GM12878 (cell line): Measurements from ENCODE around the gene BCAT1. TPM values are rescaled to one million over a fixed set of nuclear protein-coding genes. Genes with fewer than 3 reads are reported as not detected.

Experiments used
- ATAC-seq: fragments of 200-7000 bp; cut with Tn5 transposase; 3 replicates; pipeline ENCODE4 v1.9.1; 2020; ENCODE audit warnings: mild to moderate bottlenecking, moderate library complexity
- BruUV-seq: library from RNA; stranded (reverse); fragments of 400-500 nt; replicated peaks from 2 replicates; lab custom pipeline; 2021; lab: Mats Ljungman, UMichigan
- CTCF ChIA-PET: fragments of 300-600 bp; sonication (Branson Sonifier 250); formaldehyde crosslinking; extraction: SDS; loops from one replicate; lab custom pipeline; 2021; ENCODE audit warnings: inconsistent platforms; lab: Yijun Ruan, JAX
- POLR2A ChIA-PET: fragments of 350-600 bp; formaldehyde crosslinking; extraction: SDS; loops from one replicate; lab custom pipeline; 2021; ENCODE audit warnings: inconsistent platforms; lab: Charles Lee
- RAD21 ChIA-PET: fragments of 300-600 bp; sonication (Branson Sonifier 250); formaldehyde crosslinking; loops from one replicate; lab custom pipeline; 2023; ENCODE audit warnings: antibody characterized with exemption; ENCODE audit not compliant: unreplicated experiment; lab: Charles Lee
- SMC1A ChIA-PET: fragments of 300-600 bp; sonication (Branson Sonifier 250); formaldehyde crosslinking; loops from one replicate; lab custom pipeline; 2023; ENCODE audit not compliant: unreplicated experiment, uncharacterized antibody; lab: Charles Lee
- DNase-seq: peaks from one replicate; pipeline ENCODE4 v3.0.0-alpha.2; 2011; ENCODE audit warnings: low read depth, low spot score
- FAIRE-seq: peaks from 3 replicates; lab custom pipeline; 2011; peaks lifted over from hg19 to GRCh38; lab: Jason Lieb, UNC
- H2AFZ ChIP-seq: 2 replicates; pipeline ENCODE4 v1.6.0; 2011; ENCODE audit warnings: low read depth, low read length, control low read depth; ENCODE audit not compliant: control insufficient read depth
- H3K27ac ChIP-seq: 2 replicates; pipeline ENCODE4 v1.5.1; 2011; ENCODE audit warnings: control low read depth; ENCODE audit not compliant: control insufficient read depth, insufficient read depth
- H3K27me3 ChIP-seq, 2 experiments: replicated peaks in 1 of 2; 2 replicates each; pipeline versions ENCODE4 v1.6.0 to v1.6.1; 2011; ENCODE audit warnings: low read length in 1 of 2; ENCODE audit not compliant: control insufficient read depth in 2 of 2, insufficient read depth in 2 of 2
- H3K36me3 ChIP-seq, 2 experiments: 2 replicates each; pipeline ENCODE4 v1.5.1; 2011; ENCODE audit warnings: low read length in 1 of 2; ENCODE audit not compliant: control insufficient read depth in 2 of 2, insufficient read depth in 2 of 2
- H3K4me1 ChIP-seq: 2 replicates; pipeline ENCODE4 v1.6.1; 2011; ENCODE audit warnings: mild to moderate bottlenecking, low read length, moderate library complexity, mixed read lengths; ENCODE audit not compliant: control insufficient read depth, insufficient read depth
- H3K4me2 ChIP-seq: 2 replicates; pipeline ENCODE4 v1.6.0; 2011; ENCODE audit warnings: control low read depth; ENCODE audit not compliant: control insufficient read depth, insufficient read depth
- H3K4me3 ChIP-seq: fragments of 200-600 bp; sonication (generic); 2 replicates; pipeline ENCODE4 v1.5.1; 2016
- H3K79me2 ChIP-seq: 2 replicates; pipeline ENCODE4 v1.6.0; 2011; ENCODE audit warnings: low read length; ENCODE audit not compliant: control insufficient read depth, insufficient read depth
- H3K9ac ChIP-seq: 2 replicates; pipeline ENCODE4 v1.8.0; 2011; ENCODE audit warnings: low read length, control low read depth, mixed read lengths; ENCODE audit not compliant: control insufficient read depth, insufficient read depth
- H3K9me3 ChIP-seq: replicated peaks from 3 replicates; pipeline ENCODE4 v1.5.1; 2011; ENCODE audit warnings: mild to moderate bottlenecking, low read length; ENCODE audit not compliant: control insufficient read depth, insufficient read depth
- H4K20me1 ChIP-seq: 2 replicates; pipeline ENCODE4 v1.6.0; 2011; ENCODE audit not compliant: control insufficient read depth, insufficient read depth
- ATF2 ChIP-seq: IDR thresholded peaks from 2 replicates; pipeline ENCODE4 v1.6.1; 2012; ENCODE audit warnings: low read length, inconsistent platforms
- BMI1 ChIP-seq: fragments of 450-650 bp; IDR thresholded peaks from 2 replicates; pipeline ENCODE4 v1.6.1; 2016; ENCODE audit warnings: mild to moderate bottlenecking, moderate library complexity, borderline replicate concordance
- CREM ChIP-seq: IDR thresholded peaks from 2 replicates; pipeline ENCODE4 v1.6.1; 2014; ENCODE audit warnings: antibody characterized with exemption, low read depth
- CTCF ChIP-seq, 3 experiments: IDR thresholded peaks in 2 of 3; conservative IDR thresholded peaks in 1 of 3; 2 replicates each; pipeline ENCODE4 v1.5.1; 2011; ENCODE audit warnings: low read depth in 3 of 3, low read length in 3 of 3, mild to moderate bottlenecking in 3 of 3, control low read depth in 2 of 3, moderate library complexity in 2 of 3, inconsistent platforms in 1 of 3, mixed read lengths in 1 of 3; ENCODE audit not compliant: control insufficient read depth in 2 of 3, insufficient read depth in 1 of 3; ENCODE audit errors: extremely low read depth in 1 of 3
- EED ChIP-seq: sonication (generic); IDR thresholded peaks from 2 replicates; pipeline ENCODE4 v1.6.1; 2016; ENCODE audit warnings: antibody characterized with exemption, low read depth
- EP300 ChIP-seq, 2 experiments: fragments of 150-350 bp in 1 of 2; IDR thresholded peaks; 2 replicates each; pipeline ENCODE4 v1.6.1; 2011 to 2012; ENCODE audit warnings: low read depth in 2 of 2, low read length in 2 of 2, borderline replicate concordance in 1 of 2, improper control_type of control experiment in 1 of 2, inconsistent platforms in 1 of 2; ENCODE audit not compliant: control insufficient read depth in 1 of 2
- GABPA ChIP-seq: IDR thresholded peaks from 2 replicates; pipeline ENCODE4 v1.6.1; 2014; ENCODE audit warnings: antibody characterized with exemption, low read depth, mild to moderate bottlenecking, inconsistent platforms
- HDGF ChIP-seq: fragments of 450-650 bp; IDR thresholded peaks from 2 replicates; pipeline ENCODE4 v1.6.1; 2016; ENCODE audit warnings: antibody characterized with exemption
- NFYA ChIP-seq: IDR thresholded peaks from 2 replicates; pipeline ENCODE4 v1.6.1; 2011; ENCODE audit warnings: low read depth, mild to moderate bottlenecking, low read length, improper control_type of control experiment, borderline replicate concordance
- NKRF ChIP-seq: fragments of 450-650 bp; conservative IDR thresholded peaks from 2 replicates; pipeline ENCODE4 v1.6.1; 2017; ENCODE audit warnings: mild to moderate bottlenecking, moderate library complexity
- NRF1 ChIP-seq: conservative IDR thresholded peaks from 2 replicates; pipeline ENCODE4 v1.6.1; 2011; ENCODE audit warnings: mild to moderate bottlenecking, low read depth, low read length, improper control_type of control experiment
- PAX8 ChIP-seq: fragments of 450-650 bp; IDR thresholded peaks from 2 replicates; pipeline ENCODE4 v1.6.1; 2017; ENCODE audit warnings: mild to moderate bottlenecking, moderate library complexity
- SIX5 ChIP-seq: IDR thresholded peaks from 2 replicates; pipeline ENCODE4 v1.6.1; 2011; ENCODE audit warnings: mild to moderate bottlenecking, low read depth, low read length, moderate library complexity; ENCODE audit not compliant: severe bottlenecking
- SMAD5 ChIP-seq: IDR thresholded peaks from 2 replicates; pipeline ENCODE4 v1.6.1; 2016; ENCODE audit warnings: antibody characterized with exemption, low read depth
- SREBF2 ChIP-seq: IDR thresholded peaks from 2 replicates; pipeline ENCODE4 v1.6.1; 2012; ENCODE audit warnings: mild to moderate bottlenecking, low read length
- WRNIP1 ChIP-seq: IDR thresholded peaks from 2 replicates; pipeline ENCODE4 v1.6.1; 2011; ENCODE audit warnings: low read depth, low read length, improper control_type of control experiment, borderline replicate concordance
- WGBS: methylation state at CpG from one replicate; pipeline ENCODE4 v1.1.6; 2016; ENCODE audit warnings: low lambda C conversion rate; ENCODE audit not compliant: insufficient replicate concordance, insufficient coverage; ENCODE audit errors: missing lambda C conversion rate; 5-methylcytosine and 5-hydroxymethylcytosine counted together
- in situ Hi-C: fragments of 300-500 bp; cut with MboI; formaldehyde crosslinking; loops from 9 replicates; pipeline ENCODE4 v1.14.3; 2018; ENCODE audit warnings: mixed read lengths
- intact Hi-C: fragments of 100-400 bp; cut with micrococcal nuclease; formaldehyde crosslinking; loops from one replicate; pipeline ENCODE4 v1.14.2; 2022; ENCODE audit not compliant: unreplicated experiment
- polyA plus RNA-seq, 11 experiments: library from polyadenylated mRNA; depleted of rRNA in 4 of 11; unstranded in 6 of 11; stranded (reverse) in 5 of 11; fragments of >200 nt; fragmentation: Nextera tagmentation in 4 of 11; fragmentation: Illumina TruSeq in 1 of 11; extraction: Ambion mirVana in 4 of 11; extraction: Trizol in 1 of 11; gene quantifications; 1 replicate in 1 of 11; 2 replicates in 10 of 11; pipeline versions ENCODE4 v1.2.1 to v1.2.3, GENCODE V29; 2011 to 2016; ENCODE audit warnings: inconsistent platforms in 2 of 11, missing spikeins in 2 of 11, low read depth in 1 of 11
- total RNA-seq, 4 experiments: library from RNA; depleted of rRNA in 3 of 4; stranded (reverse); fragments of >200 nt in 3 of 4; fragmentation: Illumina TruSeq in 1 of 4; extraction: Trizol in 1 of 4; gene quantifications; 2 replicates each; pipeline versions ENCODE4 v1.2.1 to v1.2.3, GENCODE V29; 2013 to 2021

BCAT1 gene
- total and polyA plus RNA-seq, 10 of the 15 experiments (the other 5 are each of a cell fraction or from before 2014, with no cell fraction given), result 26.2 to 187 (median 81.9) TPM

GRCh38 chr12:24950231-24950834, 1.4 kb upstream of the BCAT1 start (continued):
- TF ChIP-seq ATF2 (peak; percentile 70; the same call in 1 of the 2 replicates), GABPA (no peak), WRNIP1 (no peak)

GRCh38 chr12:24948420-24948756, 513 bp downstream of the BCAT1 start:
- ChIA-PET RAD21 (interaction anchor here (0.7 to 7.9 kb wide), 7 partner anchors 9 to 72 kb away, joined by 3 to 60 read pairs (median 6); no protein-coding TSS in a partner anchor), POLR2A (interaction anchor here (1.0 to 1.2 kb wide), 3 partner anchors 20 to 429 kb away, joined by 3 to 7 read pairs (median 4); no protein-coding TSS in a partner anchor), CTCF (interaction anchor here (1.0 to 2.7 kb wide), 5 partner anchors 9 to 108 kb away, joined by 3 to 10 read pairs (median 8); no protein-coding TSS in a partner anchor), SMC1A (interaction anchor here (0.7 to 7.8 kb wide), 8 partner anchors 10 to 109 kb away, joined by 4 to 69 read pairs (median 26); a partner anchor contains a TSS)
- 2% methylated on average over 14 of the region's 14 CpGs for WGBS
- H3K36me3 ChIP-seq, result 0 out of 4 replicates have a peak, but pooled peaks cover 0 to 3% of the 10 kb centered on the region in 2 experiments
- peak overlapping the region; percentile 97 for H3K27ac ChIP-seq
- ATAC-seq (peak; percentile 26), FAIRE-seq (no peak), DNase-seq (peak; percentile 73)
- H3K27me3 ChIP-seq, result no peaks in the 10 kb centered on the region
- H3K4me3 ChIP-seq, result peak overlapping the region; percentile 85
- intact Hi-C loops (loop anchor here (2.0 kb wide), 1 partner anchor 372 kb away; no protein-coding TSS in a partner anchor), in situ Hi-C loops (loop anchor here (5.0 kb wide), 1 partner anchor 106 kb away; no protein-coding TSS in a partner anchor)
- peak overlapping the region; percentile 98 for H3K9ac ChIP-seq
- H3K4me2 ChIP-seq, result peak overlapping the region; percentile 99
- H4K20me1 ChIP-seq, result no peaks in the 10 kb centered on the region
- no peaks in the 10 kb centered on the region for H3K9me3 ChIP-seq
- peak overlapping the region; percentile 15 for H2AFZ ChIP-seq
- BruUV-seq, result no TSS peak
- peaks cover 48% of the 10 kb centered on the region for H3K4me1 ChIP-seq
- H3K79me2 ChIP-seq, result peaks cover 52% of the 10 kb centered on the region
- TF ChIP-seq CTCF (IDR thresholded peaks at IDR 0.05 in 2 of 3, conservative IDR thresholded peaks at IDR 0.05 in 1 of 3; ENCODE audit: control insufficient read depth in 2 of 3, extremely low read depth in 1 of 3, insufficient read depth in 1 of 3, low read depth in 3 of 3, low read length in 3 of 3) (no peak), NFYA (no peak), HDGF (no peak), SREBF2 (no peak), PAX8 (no peak), BMI1 (no peak), NRF1 (no peak), SMAD5 (peak; percentile 60; the same call in 1 of the 2 replicates), SIX5 (no peak), EED (peak; percentile 90), EP300 (IDR thresholded peaks at IDR 0.05; ENCODE audit: borderline replicate concordance in 1 of 2, control insufficient read depth in 1 of 2, low read depth in 2 of 2, low read length in 2 of 2) (peak; percentile 19 to 42; a peak in 1 of 4 replicates), CREM (no peak), NKRF (no peak)
